Measurements from ENCODE around the gene PIK3CB. TPM values are rescaled to one million over a fixed set of nuclear protein-coding genes. Genes with fewer than 3 reads are reported as not detected.

The PIK3CB gene
- total and polyA plus RNA-seq, 2 of the 8 experiments (the other 6 are each of a cell fraction or from before 2014, with no cell fraction given): 8.3 to 35.2 TPM

- TF ChIP-seq, protein P1, sequence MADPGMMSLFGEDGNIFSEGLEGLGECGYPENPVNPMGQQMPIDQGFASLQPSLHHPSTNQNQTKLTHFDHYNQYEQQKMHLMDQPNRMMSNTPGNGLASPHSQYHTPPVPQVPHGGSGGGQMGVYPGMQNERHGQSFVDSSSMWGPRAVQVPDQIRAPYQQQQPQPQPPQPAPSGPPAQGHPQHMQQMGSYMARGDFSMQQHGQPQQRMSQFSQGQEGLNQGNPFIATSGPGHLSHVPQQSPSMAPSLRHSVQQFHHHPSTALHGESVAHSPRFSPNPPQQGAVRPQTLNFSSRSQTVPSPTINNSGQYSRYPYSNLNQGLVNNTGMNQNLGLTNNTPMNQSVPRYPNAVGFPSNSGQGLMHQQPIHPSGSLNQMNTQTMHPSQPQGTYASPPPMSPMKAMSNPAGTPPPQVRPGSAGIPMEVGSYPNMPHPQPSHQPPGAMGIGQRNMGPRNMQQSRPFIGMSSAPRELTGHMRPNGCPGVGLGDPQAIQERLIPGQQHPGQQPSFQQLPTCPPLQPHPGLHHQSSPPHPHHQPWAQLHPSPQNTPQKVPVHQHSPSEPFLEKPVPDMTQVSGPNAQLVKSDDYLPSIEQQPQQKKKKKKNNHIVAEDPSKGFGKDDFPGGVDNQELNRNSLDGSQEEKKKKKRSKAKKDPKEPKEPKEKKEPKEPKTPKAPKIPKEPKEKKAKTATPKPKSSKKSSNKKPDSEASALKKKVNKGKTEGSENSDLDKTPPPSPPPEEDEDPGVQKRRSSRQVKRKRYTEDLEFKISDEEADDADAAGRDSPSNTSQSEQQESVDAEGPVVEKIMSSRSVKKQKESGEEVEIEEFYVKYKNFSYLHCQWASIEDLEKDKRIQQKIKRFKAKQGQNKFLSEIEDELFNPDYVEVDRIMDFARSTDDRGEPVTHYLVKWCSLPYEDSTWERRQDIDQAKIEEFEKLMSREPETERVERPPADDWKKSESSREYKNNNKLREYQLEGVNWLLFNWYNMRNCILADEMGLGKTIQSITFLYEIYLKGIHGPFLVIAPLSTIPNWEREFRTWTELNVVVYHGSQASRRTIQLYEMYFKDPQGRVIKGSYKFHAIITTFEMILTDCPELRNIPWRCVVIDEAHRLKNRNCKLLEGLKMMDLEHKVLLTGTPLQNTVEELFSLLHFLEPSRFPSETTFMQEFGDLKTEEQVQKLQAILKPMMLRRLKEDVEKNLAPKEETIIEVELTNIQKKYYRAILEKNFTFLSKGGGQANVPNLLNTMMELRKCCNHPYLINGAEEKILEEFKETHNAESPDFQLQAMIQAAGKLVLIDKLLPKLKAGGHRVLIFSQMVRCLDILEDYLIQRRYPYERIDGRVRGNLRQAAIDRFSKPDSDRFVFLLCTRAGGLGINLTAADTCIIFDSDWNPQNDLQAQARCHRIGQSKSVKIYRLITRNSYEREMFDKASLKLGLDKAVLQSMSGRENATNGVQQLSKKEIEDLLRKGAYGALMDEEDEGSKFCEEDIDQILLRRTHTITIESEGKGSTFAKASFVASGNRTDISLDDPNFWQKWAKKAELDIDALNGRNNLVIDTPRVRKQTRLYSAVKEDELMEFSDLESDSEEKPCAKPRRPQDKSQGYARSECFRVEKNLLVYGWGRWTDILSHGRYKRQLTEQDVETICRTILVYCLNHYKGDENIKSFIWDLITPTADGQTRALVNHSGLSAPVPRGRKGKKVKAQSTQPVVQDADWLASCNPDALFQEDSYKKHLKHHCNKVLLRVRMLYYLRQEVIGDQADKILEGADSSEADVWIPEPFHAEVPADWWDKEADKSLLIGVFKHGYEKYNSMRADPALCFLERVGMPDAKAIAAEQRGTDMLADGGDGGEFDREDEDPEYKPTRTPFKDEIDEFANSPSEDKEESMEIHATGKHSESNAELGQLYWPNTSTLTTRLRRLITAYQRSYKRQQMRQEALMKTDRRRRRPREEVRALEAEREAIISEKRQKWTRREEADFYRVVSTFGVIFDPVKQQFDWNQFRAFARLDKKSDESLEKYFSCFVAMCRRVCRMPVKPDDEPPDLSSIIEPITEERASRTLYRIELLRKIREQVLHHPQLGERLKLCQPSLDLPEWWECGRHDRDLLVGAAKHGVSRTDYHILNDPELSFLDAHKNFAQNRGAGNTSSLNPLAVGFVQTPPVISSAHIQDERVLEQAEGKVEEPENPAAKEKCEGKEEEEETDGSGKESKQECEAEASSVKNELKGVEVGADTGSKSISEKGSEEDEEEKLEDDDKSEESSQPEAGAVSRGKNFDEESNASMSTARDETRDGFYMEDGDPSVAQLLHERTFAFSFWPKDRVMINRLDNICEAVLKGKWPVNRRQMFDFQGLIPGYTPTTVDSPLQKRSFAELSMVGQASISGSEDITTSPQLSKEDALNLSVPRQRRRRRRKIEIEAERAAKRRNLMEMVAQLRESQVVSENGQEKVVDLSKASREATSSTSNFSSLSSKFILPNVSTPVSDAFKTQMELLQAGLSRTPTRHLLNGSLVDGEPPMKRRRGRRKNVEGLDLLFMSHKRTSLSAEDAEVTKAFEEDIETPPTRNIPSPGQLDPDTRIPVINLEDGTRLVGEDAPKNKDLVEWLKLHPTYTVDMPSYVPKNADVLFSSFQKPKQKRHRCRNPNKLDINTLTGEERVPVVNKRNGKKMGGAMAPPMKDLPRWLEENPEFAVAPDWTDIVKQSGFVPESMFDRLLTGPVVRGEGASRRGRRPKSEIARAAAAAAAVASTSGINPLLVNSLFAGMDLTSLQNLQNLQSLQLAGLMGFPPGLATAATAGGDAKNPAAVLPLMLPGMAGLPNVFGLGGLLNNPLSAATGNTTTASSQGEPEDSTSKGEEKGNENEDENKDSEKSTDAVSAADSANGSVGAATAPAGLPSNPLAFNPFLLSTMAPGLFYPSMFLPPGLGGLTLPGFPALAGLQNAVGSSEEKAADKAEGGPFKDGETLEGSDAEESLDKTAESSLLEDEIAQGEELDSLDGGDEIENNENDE (IDR thresholded peaks at IDR 0.05; ENCODE audit: insufficient replicate concordance, low read length): no peak
- no peak for TF ChIP-seq RBBP5 (IDR thresholded peaks at IDR 0.05; ENCODE audit: borderline replicate concordance, low read depth, low read length)
- TF ChIP-seq POLR2A (IDR thresholded peaks at IDR 0.05; ENCODE audit: control extremely low read depth in 1 of 2, low read depth in 2 of 2, low read length in 2 of 2): no peak
- no peak for TF ChIP-seq HDAC2 (IDR thresholded peaks at IDR 0.05; ENCODE audit: borderline replicate concordance in 1 of 2, low read depth in 2 of 2, low read length in 2 of 2)
- TF ChIP-seq EGR1 (IDR thresholded peaks at IDR 0.05; ENCODE audit: borderline replicate concordance, low read depth, low read length): no peak
- no peak for TF ChIP-seq SIN3A (conservative IDR thresholded peaks at IDR 0.05 in 1 of 2, IDR thresholded peaks at IDR 0.05 in 1 of 2; ENCODE audit: low read depth in 1 of 2, low read length in 2 of 2)
- no peak for TF ChIP-seq TBP (IDR thresholded peaks at IDR 0.05; ENCODE audit: low read depth, low read length)
These were observed 194.2 kb downstream of the PIK3CB start (continued) for GRCh38 chr3:138640537-138640936.
